Measurements from ENCODE around the gene EDRF1. TPM values are rescaled to one million over a fixed set of nuclear protein-coding genes. Genes with fewer than 3 reads are reported as not detected.

EDRF1 gene
- total RNA-seq, 4 donors from 2014 or later: 8.1 to 19.4 (median 10.3) TPM

DNA sequence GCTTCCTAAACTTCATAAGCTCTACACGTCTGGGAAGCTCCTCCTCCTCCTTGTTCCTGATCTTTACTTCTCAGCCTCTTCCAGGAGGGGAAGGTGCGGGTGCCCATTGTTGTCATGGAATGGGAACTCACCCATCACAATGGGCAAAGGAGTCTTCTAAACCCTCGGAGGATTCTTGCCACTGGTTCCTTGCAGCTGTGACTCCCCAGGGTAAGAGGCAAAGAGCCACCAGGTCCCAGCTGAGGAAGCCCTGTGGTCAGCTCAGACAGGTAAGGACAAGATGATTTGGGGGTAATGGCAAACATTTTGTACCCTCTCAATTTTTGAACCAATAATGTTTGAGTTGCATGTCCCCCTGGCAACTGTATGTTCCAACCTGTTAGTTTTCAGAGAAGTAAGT is 36.4 kb upstream of the EDRF1 start, which contains the start of gene TEX36:
TSS of gene TEX36 (minus strand) at position 101 of the 400 bp plus-strand sequence. CDS start 174 bp downstream, outside the sequence.
- Histone ChIP-seq H3K4me1 (no peaks in the 10 kb centered on the region), H3K4me3 (no peak within 1 kb of the TSS), H3K27ac (no peak within 1 kb of the TSS), H3K27me3 (no peaks in the 10 kb centered on the region), H3K36me3 (no peaks in the 10 kb centered on the region), H3K9me3 (no peaks in the 10 kb centered on the region)
- no peak for TF ChIP-seq POLR2A (IDR thresholded peaks at IDR 0.05)
- TF ChIP-seq, protein P1, sequence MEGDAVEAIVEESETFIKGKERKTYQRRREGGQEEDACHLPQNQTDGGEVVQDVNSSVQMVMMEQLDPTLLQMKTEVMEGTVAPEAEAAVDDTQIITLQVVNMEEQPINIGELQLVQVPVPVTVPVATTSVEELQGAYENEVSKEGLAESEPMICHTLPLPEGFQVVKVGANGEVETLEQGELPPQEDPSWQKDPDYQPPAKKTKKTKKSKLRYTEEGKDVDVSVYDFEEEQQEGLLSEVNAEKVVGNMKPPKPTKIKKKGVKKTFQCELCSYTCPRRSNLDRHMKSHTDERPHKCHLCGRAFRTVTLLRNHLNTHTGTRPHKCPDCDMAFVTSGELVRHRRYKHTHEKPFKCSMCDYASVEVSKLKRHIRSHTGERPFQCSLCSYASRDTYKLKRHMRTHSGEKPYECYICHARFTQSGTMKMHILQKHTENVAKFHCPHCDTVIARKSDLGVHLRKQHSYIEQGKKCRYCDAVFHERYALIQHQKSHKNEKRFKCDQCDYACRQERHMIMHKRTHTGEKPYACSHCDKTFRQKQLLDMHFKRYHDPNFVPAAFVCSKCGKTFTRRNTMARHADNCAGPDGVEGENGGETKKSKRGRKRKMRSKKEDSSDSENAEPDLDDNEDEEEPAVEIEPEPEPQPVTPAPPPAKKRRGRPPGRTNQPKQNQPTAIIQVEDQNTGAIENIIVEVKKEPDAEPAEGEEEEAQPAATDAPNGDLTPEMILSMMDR (IDR thresholded peaks at IDR 0.05 in 4 of 5, conservative IDR thresholded peaks at IDR 0.05 in 1 of 5): no peak
- intact Hi-C loops (cut with DNase I; ENCODE audit: low total_unique reads): no loop called here
- in situ Hi-C loops (cut with MboI; ENCODE audit: low sequenced_read_pairs in 4 of 4): no loop called here
- DNase-seq (no peak), ATAC-seq (no peak)

DNA sequence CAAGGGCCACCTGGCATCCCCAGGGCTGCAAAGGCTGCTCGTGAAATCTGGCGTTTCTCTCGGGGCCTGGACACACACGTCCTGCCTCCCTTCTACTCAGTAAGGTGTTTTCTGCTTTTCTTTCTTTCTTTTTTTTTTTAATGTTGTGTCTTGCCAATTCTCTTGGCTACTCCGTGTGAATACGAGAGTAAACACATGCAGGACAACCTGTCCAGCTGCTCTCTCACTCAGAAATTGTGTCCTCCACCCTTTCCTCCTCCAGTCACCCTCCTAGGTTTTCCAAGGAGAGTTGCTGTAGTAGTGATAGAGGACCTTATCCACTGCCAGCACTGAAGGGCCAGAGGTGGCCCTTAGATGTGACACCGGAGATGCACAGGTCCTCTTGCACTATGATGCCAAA is 35.7 kb upstream of the EDRF1 start:
- TF ChIP-seq, protein P1 (IDR thresholded peaks at IDR 0.05 in 4 of 5, conservative IDR thresholded peaks at IDR 0.05 in 1 of 5): no peak
- no peak for TF ChIP-seq POLR2A (IDR thresholded peaks at IDR 0.05)
- intact Hi-C loops (cut with DNase I; ENCODE audit: low total_unique reads) (no loop called here), in situ Hi-C loops (cut with MboI; ENCODE audit: low sequenced_read_pairs in 4 of 4) (no loop called here)
- H3K4me1 ChIP-seq: no peaks in the 10 kb centered on the region
- no peak overlapping the region for H3K4me3 ChIP-seq
- no peak for DNase-seq
- no peaks in the 10 kb centered on the region for H3K36me3 ChIP-seq
- no peak overlapping the region for H3K27ac ChIP-seq
- H3K9me3 ChIP-seq: no peaks in the 10 kb centered on the region
- ATAC-seq: no peak
- H3K27me3 ChIP-seq: no peaks in the 10 kb centered on the region

DNA sequence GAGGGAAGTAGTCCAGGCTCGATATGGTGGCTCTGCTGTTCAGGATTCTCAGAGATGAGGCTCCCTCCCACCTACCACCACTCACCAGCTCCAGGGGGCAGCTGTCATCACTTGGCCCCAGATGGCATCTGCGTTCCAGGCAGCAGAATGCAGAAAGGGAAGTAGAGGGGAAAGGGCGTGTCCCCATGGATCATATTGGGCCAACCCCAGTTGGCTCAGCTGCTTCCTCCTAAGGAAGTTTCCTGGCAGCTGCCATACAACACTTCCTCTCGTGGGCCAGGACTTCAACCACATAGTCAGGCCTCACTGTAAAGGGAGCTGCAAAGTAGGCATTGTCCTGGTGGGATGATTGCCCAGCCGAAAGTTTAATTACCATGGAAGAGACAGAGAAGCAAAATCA is 34.9 kb upstream of the EDRF1 start:
- DNase-seq: no peak
- intact Hi-C loops (cut with DNase I; ENCODE audit: low total_unique reads) (no loop called here), in situ Hi-C loops (cut with MboI; ENCODE audit: low sequenced_read_pairs in 4 of 4) (no loop called here)
- H3K27ac ChIP-seq: no peak overlapping the region
- H3K27me3 ChIP-seq: no peaks in the 10 kb centered on the region
- no peak for ATAC-seq
- H3K9me3 ChIP-seq: no peaks in the 10 kb centered on the region
- H3K4me1 ChIP-seq: no peaks in the 10 kb centered on the region
- TF ChIP-seq, protein P1 (IDR thresholded peaks at IDR 0.05 in 4 of 5, conservative IDR thresholded peaks at IDR 0.05 in 1 of 5): no peak
- TF ChIP-seq POLR2A (IDR thresholded peaks at IDR 0.05): no peak
- no peak overlapping the region for H3K4me3 ChIP-seq
- no peaks in the 10 kb centered on the region for H3K36me3 ChIP-seq

DNA sequence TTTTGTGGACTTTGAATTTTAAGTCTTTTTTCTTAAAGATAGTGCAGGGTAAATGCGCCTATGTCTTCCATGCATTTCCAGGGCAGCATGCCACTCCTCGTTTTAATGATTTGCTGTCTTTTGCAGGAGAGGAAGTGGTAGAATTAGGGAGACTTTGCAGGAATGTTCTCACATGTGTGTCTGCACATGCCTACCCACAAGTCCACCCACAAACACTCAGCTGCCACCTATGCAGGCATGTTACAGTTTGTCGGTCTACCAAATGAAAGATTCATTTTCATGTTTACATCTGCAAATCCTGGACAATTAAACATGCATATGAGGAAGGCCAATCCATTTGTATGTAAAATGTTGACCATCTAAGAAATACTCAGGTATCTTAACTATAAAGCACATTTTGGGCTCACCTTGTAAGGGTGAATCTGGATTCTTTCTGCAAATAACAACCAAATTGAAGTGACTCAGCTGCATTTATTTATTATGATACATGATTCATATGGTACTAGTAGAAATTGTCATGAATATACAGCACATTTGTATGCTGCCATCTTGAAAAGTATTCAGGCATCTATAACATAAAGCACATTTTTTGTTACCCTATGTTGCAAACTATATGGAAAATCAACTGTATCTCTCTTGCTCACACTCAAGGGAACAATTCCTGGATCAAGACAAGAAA is 31.9 kb upstream of the EDRF1 start:
- intact Hi-C loops (cut with DNase I; ENCODE audit: low total_unique reads) (no loop called here), in situ Hi-C loops (cut with MboI; ENCODE audit: low sequenced_read_pairs in 4 of 4) (no loop called here)
- ATAC-seq (no peak), DNase-seq (no peak)
- H3K4me1 ChIP-seq: no peaks in the 10 kb centered on the region
- peaks cover 0 to 6% (median 3%) of the 10 kb centered on the region in 3 donors for H3K27me3 ChIP-seq
- no peak overlapping the region for H3K27ac ChIP-seq
- no peaks in the 10 kb centered on the region for H3K36me3 ChIP-seq
- no peak overlapping the region for H3K4me3 ChIP-seq
- TF ChIP-seq, protein P1 (IDR thresholded peaks at IDR 0.05 in 4 of 5, conservative IDR thresholded peaks at IDR 0.05 in 1 of 5): no peak
- TF ChIP-seq POLR2A (IDR thresholded peaks at IDR 0.05): no peak
- no peaks in the 10 kb centered on the region for H3K9me3 ChIP-seq
